OCI-LY7 (cell line): ENCODE measurements around the gene NRG4. TPM values are rescaled to one million over a fixed set of nuclear protein-coding genes. Genes with fewer than 3 reads are reported as not detected.

Experiments used
- BruUV-seq: library from RNA; stranded (reverse); fragments of 400-500 nt; replicated peaks from 2 replicates; lab custom pipeline; 2021; lab: Mats Ljungman, UMichigan
- CTCF ChIA-PET: fragments of 300-600 bp; sonication (Branson Sonifier 250); formaldehyde crosslinking; loops from one replicate; lab custom pipeline; 2022; ENCODE audit warnings: antibody characterized with exemption; ENCODE audit not compliant: unreplicated experiment; lab: Charles Lee
- POLR2A ChIA-PET: fragments of 300-600 bp; sonication (Branson Sonifier 250); formaldehyde crosslinking; loops from one replicate; lab custom pipeline; 2022; ENCODE audit warnings: antibody characterized with exemption; lab: Charles Lee
- DNase-seq: peaks from one replicate; pipeline ENCODE4 v3.0.0-alpha.2; 2015; ENCODE audit warnings: low spot score
- H2AFZ ChIP-seq: fragments of 200-600 bp; sonication (generic), shearing (Covaris generic); 2 replicates; pipeline ENCODE4 v1.6.1; 2014; ENCODE audit warnings: mild to moderate bottlenecking, antibody characterized with exemption, low read length, moderate library complexity
- H3K27ac ChIP-seq: fragments of 200-600 bp; sonication (generic); 2 replicates; pipeline ENCODE4 v1.5.1; 2014; ENCODE audit warnings: mixed run types, low read depth, mild to moderate bottlenecking, moderate library complexity, low read length, inconsistent platforms; ENCODE audit not compliant: poor library complexity, severe bottlenecking
- H3K36me3 ChIP-seq: fragments of 200-600 bp; sonication (generic); 2 replicates; pipeline ENCODE4 v1.6.1; 2014; ENCODE audit warnings: mild to moderate bottlenecking, antibody characterized with exemption, low read length, moderate library complexity, mixed read lengths; ENCODE audit not compliant: insufficient read depth
- H3K4me1 ChIP-seq: fragments of 200-600 bp; sonication (generic); 2 replicates; pipeline ENCODE4 v1.5.1; 2014; ENCODE audit warnings: mild to moderate bottlenecking, low read length; ENCODE audit not compliant: insufficient read depth, poor library complexity, severe bottlenecking
- H3K4me2 ChIP-seq: fragments of 200-600 bp; sonication (generic); 2 replicates; pipeline ENCODE4 v1.6.1; 2014; ENCODE audit warnings: mild to moderate bottlenecking, low read length
- H3K4me3 ChIP-seq: fragments of 200-600 bp; sonication (generic); 2 replicates; pipeline ENCODE4 v1.5.1; 2014; ENCODE audit warnings: mild to moderate bottlenecking, low read depth, low read length; ENCODE audit not compliant: poor library complexity, severe bottlenecking
- H3K79me2 ChIP-seq: fragments of 200-600 bp; sonication (generic); 2 replicates; pipeline ENCODE4 v1.6.1; 2016; ENCODE audit warnings: low read depth, mild to moderate bottlenecking, low read length, moderate library complexity, mixed read lengths; ENCODE audit not compliant: insufficient read depth
- H3K9me2 ChIP-seq: fragments of 200-600 bp; sonication (generic); 2 replicates; pipeline ENCODE4 v1.6.1; 2016; ENCODE audit warnings: mild to moderate bottlenecking, low read length, mixed read lengths; ENCODE audit not compliant: insufficient read depth
- H3K9me3 ChIP-seq: fragments of 200-600 bp; sonication (generic); 2 replicates; pipeline ENCODE4 v1.6.1; 2014; ENCODE audit warnings: mild to moderate bottlenecking, mixed run types, low read length, mixed read lengths
- H4K20me1 ChIP-seq: fragments of 200-600 bp; sonication (generic); 2 replicates; pipeline ENCODE4 v1.6.1; 2014; ENCODE audit warnings: mild to moderate bottlenecking, antibody characterized with exemption, low read length, moderate library complexity, mixed read lengths; ENCODE audit not compliant: insufficient read depth
- EZH2phosphoT487 ChIP-seq: fragments of 200-600 bp; sonication (generic); IDR thresholded peaks from 2 replicates; pipeline ENCODE4 v1.6.1; 2018; ENCODE audit warnings: low read depth, borderline replicate concordance, mild to moderate bottlenecking, mixed run types, antibody characterized with exemption, low read length, moderate library complexity, mixed read lengths
- intact Hi-C: fragments of 100-400 bp; cut with micrococcal nuclease; formaldehyde crosslinking; loops from one replicate; pipeline ENCODE4 v1.10.0; 2022; ENCODE audit not compliant: unreplicated experiment
- total RNA-seq, 2 experiments: library from RNA; depleted of rRNA in 1 of 2; stranded (reverse); fragments of >200 nt in 1 of 2; shearing (Covaris generic) in 1 of 2; gene quantifications; 2 replicates each; pipeline ENCODE4 v1.2.3, GENCODE V29; 2014 to 2022
- TF ChIP-seq, protein P1 (sequence below): fragments of 200-600 bp; sonication (generic); conservative IDR thresholded peaks from 2 replicates; pipeline ENCODE4 v1.5.1; 2014; ENCODE audit warnings: mild to moderate bottlenecking, antibody characterized with exemption, low read length, moderate library complexity, mixed read lengths

The NRG4 gene
- total RNA-seq, 2 experiments from 2014 or later = not detected

DNA sequence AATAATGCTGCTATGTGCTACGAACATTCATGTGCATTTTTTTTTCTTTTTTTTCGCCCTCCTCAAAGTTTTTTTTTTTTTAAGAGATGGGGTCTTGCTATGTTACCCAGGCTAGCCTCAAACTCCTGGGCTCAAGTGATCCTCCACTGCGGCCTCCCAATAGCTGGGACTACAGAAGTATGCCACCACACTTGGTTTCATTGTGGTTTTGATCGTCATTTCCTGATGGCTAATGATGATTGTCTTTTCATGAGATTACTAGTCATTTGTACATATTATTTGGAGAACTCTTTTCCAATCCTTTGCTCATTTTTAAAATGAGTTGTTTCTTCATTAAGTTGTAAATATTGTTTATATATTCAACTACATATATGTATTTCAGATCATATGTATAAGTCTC is 59.7 kb downstream of the NRG4 start:
- Histone ChIP-seq H3K4me1 (no peaks in the 10 kb centered on the region), H3K4me3 (no peak overlapping the region), H3K9me2 (no peaks in the 10 kb centered on the region), H3K4me2 (no peak overlapping the region), H2AFZ (no peak overlapping the region), H3K27ac (no peak overlapping the region), H3K79me2 (no peaks in the 10 kb centered on the region), H4K20me1 (no peaks in the 10 kb centered on the region; the same call in 1 of the 2 replicates), H3K36me3 (no peaks in the 10 kb centered on the region), H3K9me3 (no peaks in the 10 kb centered on the region)
- ChIA-PET CTCF (no interaction called here), POLR2A (interaction anchor here (1.3 kb wide), 1 partner anchor 12 kb away, joined by 3 read pairs; no protein-coding TSS in a partner anchor)
- intact Hi-C loops = no loop called here
- DNase-seq = no peak
- BruUV-seq = no TSS peak
- TF ChIP-seq EZH2phosphoT487 = no peak
- TF ChIP-seq, protein P1, sequence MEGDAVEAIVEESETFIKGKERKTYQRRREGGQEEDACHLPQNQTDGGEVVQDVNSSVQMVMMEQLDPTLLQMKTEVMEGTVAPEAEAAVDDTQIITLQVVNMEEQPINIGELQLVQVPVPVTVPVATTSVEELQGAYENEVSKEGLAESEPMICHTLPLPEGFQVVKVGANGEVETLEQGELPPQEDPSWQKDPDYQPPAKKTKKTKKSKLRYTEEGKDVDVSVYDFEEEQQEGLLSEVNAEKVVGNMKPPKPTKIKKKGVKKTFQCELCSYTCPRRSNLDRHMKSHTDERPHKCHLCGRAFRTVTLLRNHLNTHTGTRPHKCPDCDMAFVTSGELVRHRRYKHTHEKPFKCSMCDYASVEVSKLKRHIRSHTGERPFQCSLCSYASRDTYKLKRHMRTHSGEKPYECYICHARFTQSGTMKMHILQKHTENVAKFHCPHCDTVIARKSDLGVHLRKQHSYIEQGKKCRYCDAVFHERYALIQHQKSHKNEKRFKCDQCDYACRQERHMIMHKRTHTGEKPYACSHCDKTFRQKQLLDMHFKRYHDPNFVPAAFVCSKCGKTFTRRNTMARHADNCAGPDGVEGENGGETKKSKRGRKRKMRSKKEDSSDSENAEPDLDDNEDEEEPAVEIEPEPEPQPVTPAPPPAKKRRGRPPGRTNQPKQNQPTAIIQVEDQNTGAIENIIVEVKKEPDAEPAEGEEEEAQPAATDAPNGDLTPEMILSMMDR = no peak

GRCh38 chr15:75948761-75949296 is 63.4 kb downstream of the NRG4 start:
- H3K36me3 ChIP-seq = no peaks in the 10 kb centered on the region
- H3K27ac ChIP-seq = no peak overlapping the region
- no peak for DNase-seq
- H2AFZ ChIP-seq = no peak overlapping the region
- POLR2A ChIA-PET = no interaction called here
- H3K9me2 ChIP-seq = no peaks in the 10 kb centered on the region
- H3K4me3 ChIP-seq = no peak overlapping the region
- H3K4me1 ChIP-seq = no peaks in the 10 kb centered on the region
- TF ChIP-seq, protein P1 = no peak
- TF ChIP-seq EZH2phosphoT487 = no peak
- H3K9me3 ChIP-seq = no peaks in the 10 kb centered on the region
- CTCF ChIA-PET = no interaction called here
- intact Hi-C loops = no loop called here
- no peak overlapping the region for H3K4me2 ChIP-seq
- no TSS peak for BruUV-seq
- H3K79me2 ChIP-seq = no peaks in the 10 kb centered on the region
- peaks cover 4% of the 10 kb centered on the region; the same call in 1 of the 2 replicates for H4K20me1 ChIP-seq

DNA sequence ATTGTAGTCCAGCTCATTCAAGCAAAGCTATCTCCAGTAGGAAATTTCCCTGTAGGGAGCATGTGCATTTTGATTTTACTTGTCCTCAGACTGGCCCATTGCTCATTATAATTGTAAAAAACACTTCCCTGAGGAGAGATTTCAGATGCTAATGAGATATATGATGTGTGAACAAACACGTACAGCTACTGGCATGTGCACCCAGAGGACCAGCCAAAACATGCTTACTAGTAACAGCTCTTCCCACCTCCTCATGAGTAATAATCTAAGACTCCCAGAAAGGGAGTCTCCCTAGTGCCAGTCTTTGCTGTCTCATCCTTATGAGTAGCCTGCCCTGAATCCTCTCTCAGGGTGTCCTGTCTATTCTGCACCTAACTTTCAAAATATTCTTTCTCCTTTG is 65.1 kb downstream of the NRG4 start:
- no peaks in the 10 kb centered on the region for H3K36me3 ChIP-seq
- no peak for TF ChIP-seq EZH2phosphoT487
- TF ChIP-seq, protein P1 = no peak
- BruUV-seq = no TSS peak

More for the DNA sequence above, 65.1 kb downstream of the NRG4 start:
- Histone ChIP-seq H2AFZ (no peak overlapping the region), H3K9me2 (no peaks in the 10 kb centered on the region), H3K9me3 (no peaks in the 10 kb centered on the region), H3K27ac (no peak overlapping the region), H3K4me1 (no peaks in the 10 kb centered on the region), H3K79me2 (no peaks in the 10 kb centered on the region), H3K4me2 (no peak overlapping the region), H4K20me1 (peaks cover 4% of the 10 kb centered on the region; the same call in 1 of the 2 replicates), H3K4me3 (no peak overlapping the region)
- intact Hi-C loops = no loop called here
- no peak for DNase-seq
- POLR2A ChIA-PET = interaction anchor here (0.6 kb wide), 1 partner anchor 20 kb away, joined by 5 read pairs; no protein-coding TSS in a partner anchor
- CTCF ChIA-PET = no interaction called here
